ENCODE results near the gene FBXW12. TPM values are rescaled to one million over a fixed set of nuclear protein-coding genes. Genes with fewer than 3 reads are reported as not detected.

Gene FBXW12
- polyA plus RNA-seq, 1 experiment, result not detected

DNA sequence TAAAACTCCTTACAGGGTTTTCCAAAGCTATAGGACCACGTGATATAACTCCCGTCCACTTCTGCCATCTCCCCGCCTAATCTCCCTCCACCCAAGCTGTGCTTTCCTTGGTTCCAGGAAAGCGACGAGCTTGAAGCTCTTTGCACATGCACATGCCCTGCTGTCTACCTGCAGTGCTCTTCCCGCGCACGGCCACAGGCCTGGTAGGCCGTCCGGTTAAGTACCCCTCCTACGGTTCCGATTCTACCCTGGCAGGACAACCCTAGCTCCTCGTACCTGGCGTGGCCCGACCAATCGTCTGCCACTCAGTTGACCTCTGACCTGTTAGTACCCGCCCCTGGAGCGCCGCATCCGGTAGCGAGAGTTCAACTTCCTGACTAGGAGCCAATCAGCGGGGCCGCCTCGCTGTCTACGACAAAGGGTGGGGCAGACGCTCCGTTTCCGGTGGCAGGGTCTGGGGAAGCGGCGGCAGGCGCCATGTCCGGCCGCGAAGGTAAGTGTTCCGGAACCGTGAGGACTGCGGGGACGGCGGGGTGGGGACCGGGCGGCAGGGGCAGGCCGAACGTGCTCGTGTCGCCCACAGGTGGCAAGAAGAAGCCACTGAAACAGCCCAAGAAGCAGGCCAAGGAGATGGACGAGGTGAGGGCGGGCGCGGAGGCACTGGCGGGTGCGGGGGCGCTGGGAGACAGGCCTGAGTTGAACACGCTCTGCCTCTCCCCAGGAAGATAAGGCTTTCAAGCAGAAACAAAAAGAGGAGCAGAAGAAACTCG, 68.0 kb downstream of the FBXW12 start, which contains the start of the genes CCDC51 and TMA7:
Gene CCDC51, minus strand, starts transcription at position 300 of the 770 bp plus-strand sequence. CDS start 4,991 bp downstream, outside the sequence.
Gene TMA7, plus strand, starts transcription at position 438 of the 770 bp plus-strand sequence. Its CDS starts 40 bp downstream, at position 478.
- POLR2A ChIA-PET, result interaction anchor here (0.6 to 0.7 kb wide), 4 partner anchors 41 to 351 kb away, joined by 3 to 4 read pairs (median 3); no protein-coding TSS in a partner anchor

DNA sequence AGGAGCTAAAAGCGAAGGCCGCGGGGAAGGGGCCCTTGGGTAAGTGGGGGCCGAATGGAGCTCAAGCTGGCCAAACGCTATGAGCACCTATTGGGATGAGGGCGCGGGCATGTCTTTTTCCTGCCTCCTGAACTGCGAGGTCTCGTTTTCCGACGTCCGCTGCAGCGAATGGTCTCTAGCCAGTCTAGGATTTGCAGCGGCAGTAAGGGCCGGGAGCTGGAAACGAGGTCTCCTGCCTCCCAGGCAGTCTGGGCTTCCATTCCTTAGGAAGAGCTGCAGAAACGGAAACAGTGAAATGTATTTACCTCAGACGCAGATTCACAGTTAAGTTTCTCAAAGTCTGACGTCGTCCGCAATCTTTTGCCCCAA, 68.6 kb downstream of the FBXW12 start:
- Histone ChIP-seq H3K27ac (ENCODE audit: low read depth, low read length) (peak overlapping the region; percentile 65), H3K9me3 (ENCODE audit: control insufficient read depth, insufficient read depth, low read length) (no peaks in the 10 kb centered on the region; the same call in 1 of the 2 replicates), H3K4me3 (ENCODE audit: low read depth, low read length) (peak overlapping the region; percentile 91), H3K27me3 (ENCODE audit: control insufficient read depth, insufficient read depth, low read length) (no peaks in the 10 kb centered on the region)
- ChIA-PET CTCF (interaction anchor here (1.2 to 2.9 kb wide), 3 partner anchors 10 to 246 kb away, joined by 3 to 10 read pairs (median 9); no protein-coding TSS in a partner anchor), POLR2A (interaction anchor here (0.6 to 0.7 kb wide), 3 partner anchors 12 to 63 kb away, joined by 3 to 8 read pairs (median 3); no protein-coding TSS in a partner anchor)
- no peak for DNase-seq (ENCODE audit: low read depth, low spot score)
- TF ChIP-seq, protein P1, sequence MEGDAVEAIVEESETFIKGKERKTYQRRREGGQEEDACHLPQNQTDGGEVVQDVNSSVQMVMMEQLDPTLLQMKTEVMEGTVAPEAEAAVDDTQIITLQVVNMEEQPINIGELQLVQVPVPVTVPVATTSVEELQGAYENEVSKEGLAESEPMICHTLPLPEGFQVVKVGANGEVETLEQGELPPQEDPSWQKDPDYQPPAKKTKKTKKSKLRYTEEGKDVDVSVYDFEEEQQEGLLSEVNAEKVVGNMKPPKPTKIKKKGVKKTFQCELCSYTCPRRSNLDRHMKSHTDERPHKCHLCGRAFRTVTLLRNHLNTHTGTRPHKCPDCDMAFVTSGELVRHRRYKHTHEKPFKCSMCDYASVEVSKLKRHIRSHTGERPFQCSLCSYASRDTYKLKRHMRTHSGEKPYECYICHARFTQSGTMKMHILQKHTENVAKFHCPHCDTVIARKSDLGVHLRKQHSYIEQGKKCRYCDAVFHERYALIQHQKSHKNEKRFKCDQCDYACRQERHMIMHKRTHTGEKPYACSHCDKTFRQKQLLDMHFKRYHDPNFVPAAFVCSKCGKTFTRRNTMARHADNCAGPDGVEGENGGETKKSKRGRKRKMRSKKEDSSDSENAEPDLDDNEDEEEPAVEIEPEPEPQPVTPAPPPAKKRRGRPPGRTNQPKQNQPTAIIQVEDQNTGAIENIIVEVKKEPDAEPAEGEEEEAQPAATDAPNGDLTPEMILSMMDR (IDR thresholded peaks at IDR 0.05; ENCODE audit: low read depth, low read length), result no peak

More for the DNA sequence above, 68.0 kb downstream of the FBXW12 start, which contains the start of the genes CCDC51 and TMA7:
- H3K4me3 ChIP-seq (ENCODE audit: low read depth, low read length), result peak within 1 kb of the TSS; percentile 91
- DNase-seq (ENCODE audit: low read depth, low spot score), result peak; percentile 77
- H3K27me3 ChIP-seq (ENCODE audit: control insufficient read depth, insufficient read depth, low read length), result no peaks in the 10 kb centered on the region
- TF ChIP-seq, protein P1 (IDR thresholded peaks at IDR 0.05; ENCODE audit: low read depth, low read length), result no peak
- no peaks in the 10 kb centered on the region; the same call in 1 of the 2 replicates for H3K9me3 ChIP-seq (ENCODE audit: control insufficient read depth, insufficient read depth, low read length)
- CTCF ChIA-PET, result interaction anchor here (0.7 to 12.1 kb wide), 8 partner anchors 9 to 245 kb away, joined by 3 to 402 read pairs (median 5); partner anchors contain the start of gene PLXNB1
- peak within 1 kb of the TSS; percentile 65 for H3K27ac ChIP-seq (ENCODE audit: low read depth, low read length)

DNA sequence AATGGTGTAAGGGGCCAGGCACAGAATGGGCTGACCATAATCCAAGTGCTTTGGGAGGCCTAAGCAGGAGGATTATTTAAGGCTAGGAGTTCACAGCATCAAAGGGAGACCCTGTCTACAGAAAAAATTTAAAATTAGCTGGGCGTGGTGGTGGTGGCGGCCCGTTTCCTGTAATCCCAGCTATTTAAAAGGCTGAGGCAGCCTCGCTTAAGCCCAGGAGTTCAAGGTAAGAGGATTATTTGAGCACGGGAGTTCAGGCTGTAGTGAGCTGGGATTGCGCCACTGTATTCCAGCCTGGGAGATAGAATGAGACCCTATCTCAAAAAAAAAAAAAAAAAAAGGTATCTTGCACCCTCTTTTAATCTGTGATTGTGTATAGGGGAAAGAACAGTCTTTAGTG, 69.9 kb downstream of the FBXW12 start:
- no peaks in the 10 kb centered on the region for H3K27me3 ChIP-seq (ENCODE audit: control insufficient read depth, insufficient read depth, low read length)
- TF ChIP-seq, protein P1 (IDR thresholded peaks at IDR 0.05; ENCODE audit: low read depth, low read length), result no peak
- no peak overlapping the region for H3K27ac ChIP-seq (ENCODE audit: low read depth, low read length)
- no peaks in the 10 kb centered on the region; the same call in 1 of the 2 replicates for H3K9me3 ChIP-seq (ENCODE audit: control insufficient read depth, insufficient read depth, low read length)
- DNase-seq (ENCODE audit: low read depth, low spot score), result no peak
- CTCF ChIA-PET, result interaction anchor here (0.6 to 2.9 kb wide), 3 partner anchors 41 to 107 kb away, joined by 3 to 9 read pairs (median 3); no protein-coding TSS in a partner anchor
- POLR2A ChIA-PET, result no interaction called here
- peak overlapping the region; percentile 32; the same call in 1 of the 2 replicates for H3K4me3 ChIP-seq (ENCODE audit: low read depth, low read length)

Small RNA genes lying within 50 kb of the gene (small RNA-seq; reads per million reads assigned to genes)
- gene RN7SL321P (ENCODE audit: insufficient read length, low read depth), result not detected

Other genes with a start within 250 kb of the FBXW12 start
- 1.6 and 2.1 TPM in 2 replicates for gene CDC25A, start 183.8 kb upstream of the FBXW12 start, polyA plus RNA-seq (2011; rRNA removed)
- gene CAMP, start 148.7 kb upstream of the FBXW12 start, polyA plus RNA-seq (2011; rRNA removed), result not detected in 2 replicates
- gene ZNF589, start 131.1 kb upstream of the FBXW12 start, polyA plus RNA-seq (2011; rRNA removed), result 3.3 TPM in 2 replicates
- 22.6 and 25.8 TPM in 2 replicates for gene NME6, start 70.9 kb upstream of the FBXW12 start, polyA plus RNA-seq (2011; rRNA removed)
- gene SPINK8, start 38.6 kb upstream of the FBXW12 start, polyA plus RNA-seq (2011; rRNA removed), result not detected in 2 replicates
- 13.4 and 18.3 TPM in 2 replicates for gene PLXNB1, start 57.9 kb downstream of the FBXW12 start, polyA plus RNA-seq (2011; rRNA removed)
- 9.5 and 11.1 TPM in 2 replicates for gene CCDC51, start 67.9 kb downstream of the FBXW12 start, polyA plus RNA-seq (2011; rRNA removed)
- 207 and 316 TPM in 2 replicates for gene TMA7, start 68.0 kb downstream of the FBXW12 start, polyA plus RNA-seq (2011; rRNA removed)
- gene ATRIP, start 74.5 kb downstream of the FBXW12 start, polyA plus RNA-seq (2011; rRNA removed), result 5.1 and 5.8 TPM in 2 replicates
- gene SHISA5, start 132.0 kb downstream of the FBXW12 start, polyA plus RNA-seq (2011; rRNA removed), result 124 and 151 TPM in 2 replicates
- gene PFKFB4, start 184.6 kb downstream of the FBXW12 start, polyA plus RNA-seq (2011; rRNA removed), result 6.1 and 7.2 TPM in 2 replicates
- gene UCN2, start 191.6 kb downstream of the FBXW12 start, polyA plus RNA-seq (2011; rRNA removed), result 1.2 and 2.2 TPM in 2 replicates
- 19.8 and 25.8 TPM in 2 replicates for gene COL7A1, start 223.1 kb downstream of the FBXW12 start, polyA plus RNA-seq (2011; rRNA removed)
- gene UQCRC1, start 237.4 kb downstream of the FBXW12 start, polyA plus RNA-seq (2011; rRNA removed), result 379 and 468 TPM in 2 replicates
- gene TMEM89, start 249.6 kb downstream of the FBXW12 start, polyA plus RNA-seq (2011; rRNA removed), result not detected in 2 replicates

Data from AG04450 (cell line).